Bladder microvascular endothelial cell (primary cell): ENCODE results near the gene SIPA1. TPM values are rescaled to one million over a fixed set of nuclear protein-coding genes. Genes with fewer than 3 reads are reported as not detected.

Experiments used
- total RNA-seq: library from RNA; depleted of rRNA; stranded (reverse); fragments of >200 nt; gene quantifications from 2 replicates; pipeline ENCODE4 v1.2.3, GENCODE V29; 2014

The SIPA1 gene
- 33.8 and 81.2 TPM in 2 replicates for total RNA-seq

GRCh38 chr11:65637794-65638419 is at the start of gene SIPA1:
SIPA1 (plus strand) TSS chr11:65638101; CDS start chr11:65640922, 2,821 bp downstream.

DNA sequence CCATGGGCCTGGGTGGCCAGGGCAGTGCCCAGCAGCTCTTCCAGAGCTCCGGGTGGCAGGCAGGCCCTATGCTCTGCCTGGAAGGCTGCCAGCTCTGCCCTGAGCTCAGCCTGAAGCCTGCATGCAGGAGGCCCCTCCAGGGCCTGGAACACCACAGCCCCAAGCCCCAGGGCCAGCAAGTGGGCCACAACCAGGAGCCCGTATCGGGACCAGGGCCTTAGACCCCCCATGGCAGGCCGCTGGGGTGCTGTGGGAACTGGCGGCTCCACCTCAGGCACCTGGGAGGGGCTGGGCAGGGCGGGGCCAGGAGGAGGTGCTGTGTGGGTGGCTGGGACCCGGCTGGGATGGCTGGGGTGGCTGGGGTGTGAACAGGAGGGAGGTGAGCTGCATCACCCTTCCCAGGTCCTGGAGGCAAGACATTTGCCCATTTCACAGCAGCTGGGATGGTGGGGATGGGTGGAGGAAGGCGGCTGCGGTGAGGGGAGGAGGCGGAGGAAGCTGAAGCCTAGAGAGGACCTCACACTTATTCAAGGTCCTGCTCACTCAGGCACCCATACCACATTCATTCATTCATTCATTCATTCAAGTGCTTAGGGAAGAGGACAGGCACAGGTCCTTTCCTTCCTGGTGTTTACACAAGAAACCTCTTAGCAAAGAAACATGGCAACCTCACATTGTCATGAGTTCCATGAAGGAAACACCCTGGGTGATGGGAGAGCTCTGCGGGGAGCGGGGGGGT is 42.2 kb upstream of the SIPA1 start, which contains the start of gene KCNK7:
Gene KCNK7, minus strand, starts transcription at position 258 of the 739 bp plus-strand sequence. Its CDS starts 28 bp downstream, at position 230.

GRCh38 chr11:65615229-65615949 is 22.5 kb upstream of the SIPA1 start, which contains the start of gene PCNX3:
PCNX3 (plus strand) TSS chr11:65615776; CDS start chr11:65616312, 536 bp downstream.

DNA sequence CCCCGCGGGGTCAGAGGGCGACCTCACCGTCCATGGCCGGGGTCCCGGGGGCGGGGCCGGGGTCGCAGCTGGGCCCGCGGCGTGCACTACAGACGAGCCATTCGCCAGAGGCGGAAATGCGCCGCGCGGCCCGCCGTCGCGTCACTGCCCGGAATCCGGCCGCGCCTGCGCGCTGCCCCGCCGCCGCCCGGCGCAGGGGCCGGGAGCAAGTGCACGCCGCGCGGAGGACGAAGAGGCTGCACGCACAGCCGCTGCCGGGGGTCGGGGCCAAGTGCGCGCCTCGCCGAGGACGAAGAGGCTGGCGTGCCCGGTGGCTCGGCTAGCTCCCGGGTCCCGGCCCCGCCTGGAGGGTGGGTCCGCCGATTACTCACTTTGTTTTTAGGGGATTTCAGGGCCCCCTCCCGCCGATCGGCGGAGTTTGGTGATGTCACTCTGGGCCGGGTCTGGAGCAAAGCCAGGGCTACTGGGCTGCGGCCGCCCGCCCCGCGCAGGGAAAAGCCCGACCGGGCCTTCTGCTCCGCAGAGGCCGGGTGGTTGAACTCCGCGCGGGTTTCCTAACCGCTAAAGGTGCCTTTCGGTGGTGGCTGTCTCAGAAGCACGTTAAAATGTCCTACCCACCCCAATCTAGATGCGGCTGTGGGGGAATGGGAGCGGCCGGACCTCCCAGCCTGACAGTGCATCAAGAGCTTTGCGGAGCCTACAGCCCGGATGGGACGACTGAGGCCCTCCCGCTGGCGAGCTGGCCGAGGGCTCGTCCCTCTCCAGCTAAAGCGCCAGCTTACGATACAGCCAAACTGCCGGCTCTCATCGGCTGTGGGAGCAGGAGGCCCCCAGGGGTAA is 25.1 kb downstream of the SIPA1 start, which contains the start of gene RELA:
Gene RELA, minus strand, starts transcription at position 118 of the 840 bp plus-strand sequence. Its CDS starts 84 bp downstream, at position 34.

Other genes with a start within 250 kb of the SIPA1 start
- gene NEAT1, start 215.3 kb upstream of the SIPA1 start, total RNA-seq, result 59.3 and 170 TPM in 2 replicates
- gene MALAT1, start 139.1 kb upstream of the SIPA1 start, total RNA-seq, result 3,635 and 7,050 TPM in 2 replicates
- 49.2 and 56.6 TPM in 2 replicates for gene SCYL1, start 113.0 kb upstream of the SIPA1 start, total RNA-seq
- gene LTBP3, start 79.7 kb upstream of the SIPA1 start, total RNA-seq, result 17.5 and 79.4 TPM in 2 replicates
- gene ZNRD2, start 67.6 kb upstream of the SIPA1 start, total RNA-seq, result 28.6 and 32.1 TPM in 2 replicates
- 12.0 and 14.6 TPM in 2 replicates for gene FAM89B, start 65.6 kb upstream of the SIPA1 start, total RNA-seq
- gene EHBP1L1, start 62.0 kb upstream of the SIPA1 start, total RNA-seq, result 9.4 and 31.9 TPM in 2 replicates
- gene KCNK7, start 42.3 kb upstream of the SIPA1 start, total RNA-seq, result under 0.01 and 0.38 TPM in 2 replicates
- 78.5 and 130 TPM in 2 replicates for gene MAP3K11, start 23.9 kb upstream of the SIPA1 start, total RNA-seq
- 10.0 and 25.1 TPM in 2 replicates for gene PCNX3, start 22.3 kb upstream of the SIPA1 start, total RNA-seq
- gene RELA, start 24.8 kb downstream of the SIPA1 start, total RNA-seq, result 13.0 and 26.4 TPM in 2 replicates
- gene KAT5, start 74.2 kb downstream of the SIPA1 start, total RNA-seq, result 35.3 and 41.9 TPM in 2 replicates
- gene RNASEH2C, start 82.7 kb downstream of the SIPA1 start, total RNA-seq, result 34.2 and 37.3 TPM in 2 replicates
- 5.5 and 8.5 TPM in 2 replicates for gene AP5B1, start 142.9 kb downstream of the SIPA1 start, total RNA-seq
- not detected in 2 replicates for gene OVOL1, start 149.0 kb downstream of the SIPA1 start, total RNA-seq
- under 0.01 and 0.50 TPM in 2 replicates for gene SNX32, start 195.9 kb downstream of the SIPA1 start, total RNA-seq
- gene CFL1, start 220.1 kb downstream of the SIPA1 start, total RNA-seq, result 1,281 and 2,304 TPM in 2 replicates
- gene MUS81, start 222.3 kb downstream of the SIPA1 start, total RNA-seq, result 45.2 and 48.9 TPM in 2 replicates
- gene EFEMP2, start 234.7 kb downstream of the SIPA1 start, total RNA-seq, result 11.2 and 26.1 TPM in 2 replicates
- under 0.01 TPM in 1 of 2 replicates, not detected in the other for gene CTSW, start 241.7 kb downstream of the SIPA1 start, total RNA-seq